ENCODE results near the gene DCC. TPM values are rescaled to one million over a fixed set of nuclear protein-coding genes. Genes with fewer than 3 reads are reported as not detected.

DCC gene
- total and polyA plus RNA-seq, 2 experiments from 2014 or later = 0.53 to 0.73 TPM

- Histone ChIP-seq H3K27ac (ENCODE audit: low read depth) (no peak overlapping the region), H3K4me3 (no peak overlapping the region), H3K79me2 (replicated peaks; ENCODE audit: insufficient read depth) (no peaks in the 10 kb centered on the region), H3K4me2 (no peak overlapping the region), H3K36me3 (ENCODE audit: insufficient read depth) (no peaks in the 10 kb centered on the region), H3K9me2 (ENCODE audit: insufficient read depth) (no peaks in the 10 kb centered on the region), H3F3A (replicated peaks; ENCODE audit: low read depth) (no peaks in the 10 kb centered on the region), H4K20me1 (replicated peaks; ENCODE audit: insufficient read depth) (no peaks in the 10 kb centered on the region), H2AFZ (no peak overlapping the region), H3K4me1 (ENCODE audit: insufficient read depth) (no peaks in the 10 kb centered on the region), H3K27me3 (ENCODE audit: insufficient read depth) (no peaks in the 10 kb centered on the region)
- Mint-ChIP-seq H3K36me3 (ENCODE audit: low read depth) (no peaks in the 10 kb centered on the region), H3K27me3 (ENCODE audit: insufficient read depth, low read depth, poor library complexity) (peaks cover 2% of the 10 kb centered on the region), H3K9me3 (0 out of 3 replicates have a peak, but pooled peaks cover 5% of the 10 kb centered on the region), H3K4me3 (no peak overlapping the region), H3K27ac (no peak overlapping the region), H3K4me1 (no peaks in the 10 kb centered on the region)
- DNase-seq (ENCODE audit: low spot score) (no peak), ATAC-seq (no peak)
- TF ChIP-seq NANOG (IDR thresholded peaks at IDR 0.05; ENCODE audit: borderline replicate concordance) = no peak
- no peak for TF ChIP-seq EZH2phosphoT487 (IDR thresholded peaks at IDR 0.05; ENCODE audit: unreplicated experiment)
- no peak for TF ChIP-seq STAT1 (IDR thresholded peaks at IDR 0.05; ENCODE audit: unreplicated experiment)
- no peak for TF ChIP-seq ZNF114 (CRISPR knock-in tag; IDR thresholded peaks at IDR 0.05)
- TF ChIP-seq, protein P1, sequence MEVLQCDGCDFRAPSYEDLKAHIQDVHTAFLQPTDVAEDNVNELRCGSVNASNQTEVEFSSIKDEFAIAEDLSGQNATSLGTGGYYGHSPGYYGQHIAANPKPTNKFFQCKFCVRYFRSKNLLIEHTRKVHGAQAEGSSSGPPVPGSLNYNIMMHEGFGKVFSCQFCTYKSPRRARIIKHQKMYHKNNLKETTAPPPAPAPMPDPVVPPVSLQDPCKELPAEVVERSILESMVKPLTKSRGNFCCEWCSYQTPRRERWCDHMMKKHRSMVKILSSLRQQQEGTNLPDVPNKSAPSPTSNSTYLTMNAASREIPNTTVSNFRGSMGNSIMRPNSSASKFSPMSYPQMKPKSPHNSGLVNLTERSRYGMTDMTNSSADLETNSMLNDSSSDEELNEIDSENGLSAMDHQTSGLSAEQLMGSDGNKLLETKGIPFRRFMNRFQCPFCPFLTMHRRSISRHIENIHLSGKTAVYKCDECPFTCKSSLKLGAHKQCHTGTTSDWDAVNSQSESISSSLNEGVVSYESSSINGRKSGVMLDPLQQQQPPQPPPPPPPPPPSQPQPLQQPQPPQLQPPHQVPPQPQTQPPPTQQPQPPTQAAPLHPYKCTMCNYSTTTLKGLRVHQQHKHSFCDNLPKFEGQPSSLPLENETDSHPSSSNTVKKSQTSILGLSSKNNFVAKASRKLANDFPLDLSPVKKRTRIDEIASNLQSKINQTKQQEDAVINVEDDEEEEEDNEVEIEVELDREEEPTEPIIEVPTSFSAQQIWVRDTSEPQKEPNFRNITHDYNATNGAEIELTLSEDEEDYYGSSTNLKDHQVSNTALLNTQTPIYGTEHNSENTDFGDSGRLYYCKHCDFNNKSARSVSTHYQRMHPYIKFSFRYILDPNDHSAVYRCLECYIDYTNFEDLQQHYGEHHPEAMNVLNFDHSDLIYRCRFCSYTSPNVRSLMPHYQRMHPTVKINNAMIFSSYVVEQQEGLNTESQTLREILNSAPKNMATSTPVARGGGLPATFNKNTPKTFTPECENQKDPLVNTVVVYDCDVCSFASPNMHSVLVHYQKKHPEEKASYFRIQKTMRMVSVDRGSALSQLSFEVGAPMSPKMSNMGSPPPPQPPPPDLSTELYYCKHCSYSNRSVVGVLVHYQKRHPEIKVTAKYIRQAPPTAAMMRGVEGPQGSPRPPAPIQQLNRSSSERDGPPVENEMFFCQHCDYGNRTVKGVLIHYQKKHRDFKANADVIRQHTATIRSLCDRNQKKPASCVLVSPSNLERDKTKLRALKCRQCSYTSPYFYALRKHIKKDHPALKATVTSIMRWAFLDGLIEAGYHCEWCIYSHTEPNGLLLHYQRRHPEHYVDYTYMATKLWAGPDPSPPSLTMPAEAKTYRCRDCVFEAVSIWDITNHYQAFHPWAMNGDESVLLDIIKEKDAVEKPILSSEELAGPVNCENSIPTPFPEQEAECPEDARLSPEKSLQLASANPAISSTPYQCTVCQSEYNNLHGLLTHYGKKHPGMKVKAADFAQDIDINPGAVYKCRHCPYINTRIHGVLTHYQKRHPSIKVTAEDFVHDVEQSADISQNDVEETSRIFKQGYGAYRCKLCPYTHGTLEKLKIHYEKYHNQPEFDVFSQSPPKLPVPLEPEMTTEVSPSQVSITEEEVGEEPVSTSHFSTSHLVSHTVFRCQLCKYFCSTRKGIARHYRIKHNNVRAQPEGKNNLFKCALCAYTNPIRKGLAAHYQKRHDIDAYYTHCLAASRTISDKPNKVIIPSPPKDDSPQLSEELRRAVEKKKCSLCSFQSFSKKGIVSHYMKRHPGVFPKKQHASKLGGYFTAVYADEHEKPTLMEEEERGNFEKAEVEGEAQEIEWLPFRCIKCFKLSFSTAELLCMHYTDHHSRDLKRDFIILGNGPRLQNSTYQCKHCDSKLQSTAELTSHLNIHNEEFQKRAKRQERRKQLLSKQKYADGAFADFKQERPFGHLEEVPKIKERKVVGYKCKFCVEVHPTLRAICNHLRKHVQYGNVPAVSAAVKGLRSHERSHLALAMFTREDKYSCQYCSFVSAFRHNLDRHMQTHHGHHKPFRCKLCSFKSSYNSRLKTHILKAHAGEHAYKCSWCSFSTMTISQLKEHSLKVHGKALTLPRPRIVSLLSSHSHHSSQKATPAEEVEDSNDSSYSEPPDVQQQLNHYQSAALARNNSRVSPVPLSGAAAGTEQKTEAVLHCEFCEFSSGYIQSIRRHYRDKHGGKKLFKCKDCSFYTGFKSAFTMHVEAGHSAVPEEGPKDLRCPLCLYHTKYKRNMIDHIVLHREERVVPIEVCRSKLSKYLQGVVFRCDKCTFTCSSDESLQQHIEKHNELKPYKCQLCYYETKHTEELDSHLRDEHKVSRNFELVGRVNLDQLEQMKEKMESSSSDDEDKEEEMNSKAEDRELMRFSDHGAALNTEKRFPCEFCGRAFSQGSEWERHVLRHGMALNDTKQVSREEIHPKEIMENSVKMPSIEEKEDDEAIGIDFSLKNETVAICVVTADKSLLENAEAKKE (CRISPR knock-in tag; IDR thresholded peaks at IDR 0.05) = no peak
- no peak for TF ChIP-seq ETS1 (IDR thresholded peaks at IDR 0.05)
- TF ChIP-seq ZNF331 (CRISPR knock-in tag; IDR thresholded peaks at IDR 0.05; ENCODE audit: low read depth) = no peak
- no peak for TF ChIP-seq CREB1 (CRISPR knock-in tag; IDR thresholded peaks at IDR 0.05; ENCODE audit: low read depth)
- TF ChIP-seq POLR2AphosphoS5 (IDR thresholded peaks at IDR 0.05; ENCODE audit: low read depth) = no peak
- no peak for TF ChIP-seq JUNB (IDR thresholded peaks at IDR 0.05; ENCODE audit: unreplicated experiment)
- TF ChIP-seq, protein P2, sequence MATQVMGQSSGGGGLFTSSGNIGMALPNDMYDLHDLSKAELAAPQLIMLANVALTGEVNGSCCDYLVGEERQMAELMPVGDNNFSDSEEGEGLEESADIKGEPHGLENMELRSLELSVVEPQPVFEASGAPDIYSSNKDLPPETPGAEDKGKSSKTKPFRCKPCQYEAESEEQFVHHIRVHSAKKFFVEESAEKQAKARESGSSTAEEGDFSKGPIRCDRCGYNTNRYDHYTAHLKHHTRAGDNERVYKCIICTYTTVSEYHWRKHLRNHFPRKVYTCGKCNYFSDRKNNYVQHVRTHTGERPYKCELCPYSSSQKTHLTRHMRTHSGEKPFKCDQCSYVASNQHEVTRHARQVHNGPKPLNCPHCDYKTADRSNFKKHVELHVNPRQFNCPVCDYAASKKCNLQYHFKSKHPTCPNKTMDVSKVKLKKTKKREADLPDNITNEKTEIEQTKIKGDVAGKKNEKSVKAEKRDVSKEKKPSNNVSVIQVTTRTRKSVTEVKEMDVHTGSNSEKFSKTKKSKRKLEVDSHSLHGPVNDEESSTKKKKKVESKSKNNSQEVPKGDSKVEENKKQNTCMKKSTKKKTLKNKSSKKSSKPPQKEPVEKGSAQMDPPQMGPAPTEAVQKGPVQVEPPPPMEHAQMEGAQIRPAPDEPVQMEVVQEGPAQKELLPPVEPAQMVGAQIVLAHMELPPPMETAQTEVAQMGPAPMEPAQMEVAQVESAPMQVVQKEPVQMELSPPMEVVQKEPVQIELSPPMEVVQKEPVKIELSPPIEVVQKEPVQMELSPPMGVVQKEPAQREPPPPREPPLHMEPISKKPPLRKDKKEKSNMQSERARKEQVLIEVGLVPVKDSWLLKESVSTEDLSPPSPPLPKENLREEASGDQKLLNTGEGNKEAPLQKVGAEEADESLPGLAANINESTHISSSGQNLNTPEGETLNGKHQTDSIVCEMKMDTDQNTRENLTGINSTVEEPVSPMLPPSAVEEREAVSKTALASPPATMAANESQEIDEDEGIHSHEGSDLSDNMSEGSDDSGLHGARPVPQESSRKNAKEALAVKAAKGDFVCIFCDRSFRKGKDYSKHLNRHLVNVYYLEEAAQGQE (IDR thresholded peaks at IDR 0.05; ENCODE audit: unreplicated experiment) = no peak
- no peak for TF ChIP-seq EZH2 (IDR thresholded peaks at IDR 0.05; ENCODE audit: low read depth, unreplicated experiment)
- TF ChIP-seq, protein P3, sequence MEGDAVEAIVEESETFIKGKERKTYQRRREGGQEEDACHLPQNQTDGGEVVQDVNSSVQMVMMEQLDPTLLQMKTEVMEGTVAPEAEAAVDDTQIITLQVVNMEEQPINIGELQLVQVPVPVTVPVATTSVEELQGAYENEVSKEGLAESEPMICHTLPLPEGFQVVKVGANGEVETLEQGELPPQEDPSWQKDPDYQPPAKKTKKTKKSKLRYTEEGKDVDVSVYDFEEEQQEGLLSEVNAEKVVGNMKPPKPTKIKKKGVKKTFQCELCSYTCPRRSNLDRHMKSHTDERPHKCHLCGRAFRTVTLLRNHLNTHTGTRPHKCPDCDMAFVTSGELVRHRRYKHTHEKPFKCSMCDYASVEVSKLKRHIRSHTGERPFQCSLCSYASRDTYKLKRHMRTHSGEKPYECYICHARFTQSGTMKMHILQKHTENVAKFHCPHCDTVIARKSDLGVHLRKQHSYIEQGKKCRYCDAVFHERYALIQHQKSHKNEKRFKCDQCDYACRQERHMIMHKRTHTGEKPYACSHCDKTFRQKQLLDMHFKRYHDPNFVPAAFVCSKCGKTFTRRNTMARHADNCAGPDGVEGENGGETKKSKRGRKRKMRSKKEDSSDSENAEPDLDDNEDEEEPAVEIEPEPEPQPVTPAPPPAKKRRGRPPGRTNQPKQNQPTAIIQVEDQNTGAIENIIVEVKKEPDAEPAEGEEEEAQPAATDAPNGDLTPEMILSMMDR (conservative IDR thresholded peaks at IDR 0.05; ENCODE audit: low read depth in 2 of 2) = no peak
Measured at GRCh38 chr18:53521068-53521467, 1181.1 kb downstream of the DCC start.

Measured in GM23338 (cell line).